HG02798 (cell line): ENCODE measurements around the gene PRTN3.
"Not testable (repeated sequence)": the region's sequence is repeated elsewhere in the genome, so short reads cannot be mapped to it uniquely, and the experiment has no call there.

Source experiments
- ATAC-seq: cut with Tn5 transposase; IDR thresholded peaks from one replicate; pipeline ENCODE4 v1.9.1; 2021; ENCODE audit warnings: mild to moderate bottlenecking; ENCODE audit not compliant: unreplicated experiment, poor library complexity

The PRTN3 gene

DNA sequence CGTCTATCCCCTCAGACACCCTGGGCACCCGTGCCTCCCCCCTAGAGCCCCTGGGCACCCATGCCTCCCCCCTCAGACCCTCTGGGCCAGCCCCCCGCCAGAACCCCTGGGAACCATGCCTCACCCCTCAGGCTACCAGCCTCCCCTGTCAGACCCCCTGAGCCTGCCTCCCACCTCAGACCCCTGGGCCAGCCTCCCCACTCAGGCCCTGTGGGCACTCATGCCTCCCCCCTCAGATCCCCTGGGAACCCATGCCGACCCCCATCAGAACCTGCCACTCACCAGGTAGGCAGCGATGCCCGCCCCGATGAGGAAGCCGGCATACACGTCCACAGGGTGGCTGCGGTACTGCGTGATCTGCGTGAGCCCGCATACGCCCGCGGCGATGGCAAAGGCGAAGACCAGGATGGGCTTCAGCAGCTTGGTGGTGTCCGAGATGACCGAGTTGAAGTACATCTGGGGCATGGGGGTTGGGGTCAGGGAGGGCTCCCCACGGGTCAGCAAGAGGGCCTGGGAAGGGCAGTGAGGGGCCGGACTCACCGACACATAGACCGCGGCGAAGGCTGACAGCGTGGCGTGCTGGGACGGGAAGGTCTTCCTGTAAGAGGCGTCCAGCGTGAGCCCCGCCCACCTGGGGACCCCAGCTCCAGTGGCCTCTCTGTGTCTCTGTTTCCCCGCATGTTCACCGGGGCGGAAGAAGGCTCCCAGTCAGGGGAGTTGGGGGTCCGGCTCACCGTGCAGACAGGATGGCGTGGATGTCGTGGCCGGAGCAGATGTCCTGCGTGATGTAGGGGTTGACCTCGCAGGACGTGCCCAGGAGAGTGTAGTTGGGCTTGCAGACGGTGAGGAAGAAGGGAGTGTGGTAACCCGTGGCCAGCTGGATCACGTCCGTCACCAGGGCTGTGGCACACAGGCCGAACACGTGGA is 26.4 kb upstream of the PRTN3 start:
- ATAC-seq = no peak

DNA sequence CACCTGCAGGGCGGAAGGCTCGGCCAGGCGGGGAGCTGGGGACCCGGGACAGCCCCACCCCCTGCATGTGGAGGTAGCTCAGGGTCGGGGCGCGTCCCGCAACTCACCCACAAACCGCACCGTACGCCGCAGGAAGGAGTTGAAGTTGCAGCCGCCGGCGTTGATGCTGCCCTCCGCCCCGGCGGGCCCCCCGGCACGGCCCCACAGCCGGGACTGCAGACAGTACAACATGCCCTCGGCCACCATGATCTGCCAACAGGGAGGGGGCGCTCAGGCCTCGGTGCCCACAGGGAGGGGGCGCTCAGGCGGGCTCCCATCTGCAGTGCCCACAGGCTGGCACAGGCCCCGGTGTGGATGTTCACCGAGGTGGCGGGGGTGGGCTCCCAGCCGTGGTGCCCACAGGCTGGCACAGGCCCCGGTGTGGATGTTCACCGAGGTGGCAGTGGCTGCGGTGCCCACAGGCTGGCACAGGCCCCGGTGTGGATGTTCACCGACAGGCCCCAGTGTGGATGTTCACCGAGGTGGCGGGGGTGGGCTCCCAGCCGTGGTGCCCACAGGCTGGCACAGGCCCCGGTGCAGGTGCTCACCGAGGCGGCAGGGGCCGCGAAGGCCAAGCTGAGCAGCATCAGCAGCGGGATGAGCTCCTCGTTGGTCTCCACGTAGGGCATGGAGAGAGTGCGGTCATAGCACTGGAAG is 25.6 kb upstream of the PRTN3 start:
- no peak for ATAC-seq

DNA sequence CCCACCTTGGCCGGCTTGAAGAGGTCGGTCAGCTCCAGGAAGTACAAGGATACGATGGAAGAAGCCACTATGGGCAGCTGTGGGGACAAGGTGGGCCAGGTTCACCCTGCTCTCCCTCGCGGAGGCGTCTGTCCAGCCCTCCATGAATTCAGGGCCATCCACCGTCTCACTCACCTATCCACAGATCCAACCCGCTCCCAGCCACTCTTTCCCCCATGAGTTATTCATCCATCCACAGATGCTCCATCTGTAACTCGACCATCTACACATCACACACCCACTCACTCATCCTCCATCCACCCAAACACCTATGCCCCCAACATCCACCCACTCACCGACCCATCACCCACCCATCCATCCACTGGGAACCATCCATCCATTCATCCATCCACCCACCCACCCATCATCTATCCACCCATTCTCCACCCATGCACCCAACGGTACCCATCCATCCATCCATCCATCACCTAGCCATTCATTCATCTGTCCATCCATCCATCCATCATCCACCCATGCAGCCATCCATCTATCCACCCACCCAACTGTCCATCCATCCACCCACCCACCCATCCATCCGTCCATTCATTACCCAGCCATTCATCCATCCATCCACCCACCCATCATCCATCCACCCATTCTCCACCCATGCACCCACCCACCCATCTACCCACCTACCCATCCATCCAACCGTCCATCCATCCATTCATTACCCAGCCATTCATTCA is 24.9 kb upstream of the PRTN3 start:
- ATAC-seq = no peak

DNA sequence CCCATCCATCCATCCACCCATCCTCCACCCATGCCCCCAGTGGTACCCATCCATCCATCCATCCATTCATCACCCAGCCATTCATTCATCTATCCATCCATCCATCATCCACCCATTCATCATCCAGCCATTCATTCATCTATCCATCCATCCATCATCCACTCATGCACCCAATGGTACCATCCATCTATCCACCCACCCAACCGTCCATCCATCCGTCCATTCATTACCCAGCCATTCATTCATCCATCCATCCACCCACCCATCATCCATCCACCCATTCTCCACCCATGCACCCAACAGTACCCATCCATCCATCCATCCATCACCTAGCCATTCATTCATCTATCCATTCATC is 24.3 kb upstream of the PRTN3 start:
- no peak for ATAC-seq

DNA sequence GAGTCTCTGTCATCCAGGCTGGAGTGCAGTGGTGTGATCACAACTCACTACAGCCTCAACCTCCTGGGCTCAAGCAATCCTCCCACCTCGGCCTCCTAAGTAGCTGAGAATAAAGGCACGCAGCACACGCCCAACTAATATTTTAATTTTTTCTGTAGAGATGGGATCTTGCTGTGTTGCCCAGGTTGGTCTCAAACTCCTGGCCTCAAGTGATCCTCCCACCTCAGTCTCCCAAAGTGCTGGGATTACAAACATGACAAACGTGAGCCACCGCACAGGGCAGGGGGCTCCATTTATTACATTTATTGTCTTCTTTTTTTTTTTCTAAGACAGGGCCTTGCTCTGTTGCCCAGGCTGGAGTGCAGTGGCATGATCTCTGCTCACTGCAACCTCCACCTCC is 20.6 kb upstream of the PRTN3 start:
- not testable (repeated sequence) for ATAC-seq

DNA sequence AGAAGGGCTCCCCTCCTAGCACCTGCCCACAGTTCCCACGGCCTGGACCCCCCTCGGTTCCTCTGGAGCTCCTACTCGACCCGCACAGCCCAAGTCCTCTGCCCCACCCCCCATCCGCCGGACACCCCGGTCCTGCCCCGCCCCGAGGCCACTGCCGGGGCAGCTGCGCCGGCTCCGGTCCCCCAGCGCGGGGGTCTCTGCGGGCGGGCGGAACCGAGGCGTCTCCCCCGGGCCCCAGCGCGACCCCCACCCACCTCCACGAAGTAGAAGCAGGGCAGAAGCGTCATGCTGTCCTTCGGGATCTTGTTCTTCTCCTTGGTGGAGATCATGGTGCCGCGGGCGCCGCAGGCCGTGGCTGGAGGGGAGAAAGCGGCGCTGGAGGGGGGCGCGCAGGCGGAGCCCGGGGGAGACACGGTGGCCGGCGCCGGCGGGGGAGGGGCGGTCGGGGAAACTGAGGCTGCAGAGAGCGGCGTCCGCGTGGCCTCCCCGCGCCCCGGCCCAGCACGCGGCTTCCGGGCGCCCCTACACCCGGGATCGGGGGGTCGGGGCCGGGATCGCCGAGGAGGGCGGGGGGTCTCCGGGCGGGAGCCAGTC is 19.5 kb upstream of the PRTN3 start:
- ATAC-seq = no peak

DNA sequence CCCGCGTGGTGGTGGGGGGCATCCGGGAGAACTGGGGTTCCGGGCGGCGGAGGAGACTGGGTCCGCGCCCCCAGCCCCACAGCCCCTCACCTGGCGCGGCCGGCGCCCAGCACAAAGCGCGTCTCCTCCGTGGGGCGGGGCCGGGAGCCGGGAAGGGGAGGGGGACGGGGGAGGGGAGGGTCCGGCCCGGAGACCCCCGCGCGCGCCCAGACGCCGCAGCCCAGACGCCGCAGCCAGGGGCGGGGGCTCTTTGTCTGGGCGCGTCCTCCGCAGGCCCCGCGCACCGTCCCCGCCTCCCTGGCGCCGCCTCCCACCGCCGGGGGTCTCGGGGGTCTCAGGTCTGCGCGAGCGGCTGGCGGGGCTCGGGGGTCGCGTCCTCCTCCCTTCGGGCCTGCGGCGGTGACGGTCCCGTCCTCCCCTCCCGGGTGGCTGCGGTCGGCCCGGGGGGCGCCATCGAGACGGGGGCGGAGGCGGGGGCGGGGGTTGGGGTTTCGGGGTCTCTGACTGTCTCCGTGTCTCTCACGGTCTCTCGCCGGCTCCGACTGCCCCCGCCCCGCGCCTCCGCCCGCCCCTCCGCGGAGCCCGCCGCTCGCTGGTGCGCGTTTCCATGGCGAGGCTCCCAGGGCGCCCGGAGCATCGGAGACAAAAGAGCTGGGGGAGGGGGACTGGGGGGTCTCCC is 18.8 kb upstream of the PRTN3 start, which contains the start of gene PLPPR3:
TSS of gene PLPPR3 (minus strand) at position 131 of the 679 bp plus-strand sequence. CDS start 396 bp downstream, outside the sequence.
- ATAC-seq = no peak

DNA sequence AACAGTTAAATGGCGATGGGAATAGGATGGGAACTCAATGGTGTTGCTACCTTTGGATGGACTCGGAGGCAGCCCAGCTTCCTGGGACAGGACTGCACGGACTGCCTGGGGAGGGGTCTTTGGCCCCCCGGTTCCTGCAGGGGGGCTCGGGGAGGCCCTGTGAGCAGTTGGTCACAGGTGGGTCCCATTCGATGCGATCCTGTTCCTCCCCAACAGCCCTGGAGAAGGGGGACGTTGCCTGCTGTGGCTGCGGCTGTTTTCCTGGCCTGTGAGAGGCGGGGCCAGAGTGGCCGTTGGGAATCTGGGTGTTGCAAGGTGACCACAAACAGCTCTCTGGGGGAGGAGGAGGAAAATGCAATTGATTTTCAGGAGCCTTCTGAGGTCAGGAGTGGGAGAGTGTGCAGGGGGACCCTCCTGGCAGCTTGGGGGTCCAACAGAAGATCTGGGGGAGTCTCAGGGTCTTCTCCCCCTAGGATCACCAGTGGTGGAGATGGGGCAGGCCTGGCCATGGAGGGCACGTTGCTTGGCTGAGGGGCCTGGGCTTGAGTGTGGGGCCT is 17.2 kb upstream of the PRTN3 start:
- no peak for ATAC-seq

DNA sequence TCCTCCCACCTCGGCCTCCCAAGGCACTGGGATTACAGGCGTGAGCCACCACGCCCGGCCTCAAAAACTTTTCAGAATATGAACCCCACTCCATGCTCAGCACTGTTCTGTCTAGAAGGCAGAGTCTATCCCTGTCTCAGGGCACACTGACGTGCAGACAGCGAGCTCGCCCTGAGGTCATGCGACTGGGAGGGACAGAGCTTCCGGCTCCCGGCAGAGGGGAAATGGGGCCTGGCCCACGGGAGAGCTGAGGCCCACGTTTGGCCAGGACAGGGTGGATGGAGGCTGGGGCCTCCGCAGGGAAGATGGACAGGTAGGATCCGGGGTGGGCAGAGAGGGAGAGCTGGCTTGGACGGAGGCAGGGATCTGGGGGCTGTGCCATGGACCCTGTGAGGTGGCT is 15.9 kb upstream of the PRTN3 start:
- ATAC-seq = no peak

DNA sequence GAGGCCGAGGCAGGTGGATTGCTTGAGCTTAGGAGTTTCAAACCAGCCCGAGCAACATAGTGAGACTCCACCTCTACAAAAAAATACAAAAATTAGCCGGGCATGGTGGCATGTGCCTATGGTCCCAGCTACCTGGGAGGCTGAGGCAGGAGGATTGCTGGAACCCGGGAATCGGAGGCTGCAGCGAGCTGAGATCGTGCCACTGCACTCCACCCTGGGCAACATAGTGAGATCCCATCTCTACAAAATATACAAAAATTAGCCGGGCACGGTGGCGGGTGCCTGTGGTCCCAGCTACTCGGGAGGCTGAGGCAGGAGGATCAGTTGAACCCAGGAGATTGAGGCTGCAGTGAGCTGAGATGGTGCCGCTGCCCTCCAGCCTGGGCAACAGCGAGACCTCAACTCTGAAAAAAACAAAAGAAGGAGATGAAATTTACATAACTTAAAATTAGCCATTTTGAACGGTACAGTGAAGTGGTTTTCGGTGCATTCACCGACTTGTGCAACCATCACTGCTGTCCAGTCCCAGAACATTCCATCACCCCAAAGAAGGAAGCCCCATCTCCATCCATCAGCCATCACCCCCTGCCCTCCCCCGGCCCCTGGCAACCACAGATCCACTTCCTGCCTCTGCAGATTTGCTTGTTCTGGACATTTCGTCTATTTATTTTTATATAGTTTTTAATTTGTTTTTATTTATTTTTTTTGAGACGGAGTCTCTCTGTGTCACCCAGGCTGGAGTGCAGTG is 14.7 kb upstream of the PRTN3 start:
- ATAC-seq = no peak

DNA sequence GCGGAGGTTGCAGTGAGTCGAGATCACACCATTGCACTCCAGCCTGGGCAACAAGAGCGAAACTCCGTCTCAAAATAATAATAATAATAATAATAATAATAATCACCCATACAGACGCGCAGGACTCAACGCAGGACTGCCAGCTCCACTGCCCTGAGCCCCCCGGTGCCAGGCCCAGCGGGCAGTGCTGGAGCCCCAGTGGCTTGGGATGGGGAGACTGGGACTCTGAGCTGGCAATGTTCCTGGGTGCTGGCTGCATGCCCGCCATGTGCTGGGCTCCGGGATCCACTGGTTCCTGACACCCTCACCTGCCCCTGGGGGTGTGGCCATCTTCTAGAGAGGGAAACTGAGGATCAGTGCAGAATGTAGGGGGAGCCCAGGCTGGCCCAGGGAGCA is 13.5 kb upstream of the PRTN3 start:
- no peak for ATAC-seq

DNA sequence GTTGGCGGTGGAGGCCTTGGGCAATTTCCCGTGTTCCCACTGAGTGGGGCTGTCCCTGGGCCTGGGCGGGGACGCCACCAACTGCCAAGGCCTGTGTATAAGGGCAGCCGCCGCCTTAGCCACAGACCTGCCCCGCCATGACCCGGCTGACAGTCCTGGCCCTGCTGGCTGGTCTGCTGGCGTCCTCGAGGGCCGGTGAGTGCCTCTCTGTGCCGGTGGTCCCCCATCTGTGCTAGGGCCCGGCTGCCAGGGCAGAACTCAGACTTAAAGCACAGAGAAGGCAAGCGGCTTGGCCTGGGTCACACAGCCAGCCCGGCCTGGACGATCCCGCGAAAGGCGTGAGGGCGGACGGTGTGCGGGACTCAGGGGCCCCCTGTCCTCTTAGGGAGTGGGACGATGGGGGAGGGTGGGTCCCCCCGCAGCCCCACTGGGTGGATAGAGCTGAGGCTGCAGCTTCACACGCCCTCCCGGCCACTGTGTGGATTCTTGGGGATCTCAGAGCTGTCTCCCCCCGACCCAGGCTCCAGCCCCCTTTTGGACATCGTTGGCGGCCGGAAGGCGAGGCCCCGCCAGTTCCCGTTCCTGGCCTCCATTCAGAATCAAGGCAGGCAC is 13.0 kb upstream of the PRTN3 start, which contains the start of gene AZU1:
TSS of gene AZU1 (plus strand) at position 128 of the 612 bp plus-strand sequence. CDS start at position 138, 10 bp downstream.
- no peak for ATAC-seq

DNA sequence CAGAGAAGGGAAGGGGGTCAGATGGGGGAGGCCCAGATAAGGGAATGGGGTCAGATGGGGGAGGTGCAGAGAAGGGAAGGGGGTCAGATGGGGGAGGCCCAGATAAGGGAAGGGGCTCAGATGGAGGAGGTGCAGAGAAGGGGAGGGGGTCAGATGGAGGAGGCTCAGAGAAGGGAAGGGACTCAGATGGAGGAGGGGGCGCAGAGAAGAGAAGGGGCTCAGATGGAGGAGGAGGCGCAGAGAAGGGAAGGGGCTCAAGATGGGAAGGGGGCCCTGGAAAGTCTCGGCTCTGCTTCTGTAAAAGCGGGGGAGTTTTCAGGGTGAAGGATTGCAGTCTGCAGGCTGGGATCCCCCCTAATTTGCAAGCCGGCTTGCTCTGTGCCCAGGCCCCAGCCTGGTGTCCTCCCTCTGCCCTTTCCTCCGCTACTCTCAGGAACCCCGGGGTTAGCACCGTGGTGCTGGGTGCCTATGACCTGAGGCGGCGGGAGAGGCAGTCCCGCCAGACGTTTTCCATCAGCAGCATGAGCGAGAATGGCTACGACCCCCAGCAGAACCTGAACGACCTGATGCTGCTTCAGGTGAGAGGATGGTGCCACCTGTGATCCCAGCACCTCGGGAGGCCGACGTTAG is 11.6 kb upstream of the PRTN3 start:
- no peak for ATAC-seq

DNA sequence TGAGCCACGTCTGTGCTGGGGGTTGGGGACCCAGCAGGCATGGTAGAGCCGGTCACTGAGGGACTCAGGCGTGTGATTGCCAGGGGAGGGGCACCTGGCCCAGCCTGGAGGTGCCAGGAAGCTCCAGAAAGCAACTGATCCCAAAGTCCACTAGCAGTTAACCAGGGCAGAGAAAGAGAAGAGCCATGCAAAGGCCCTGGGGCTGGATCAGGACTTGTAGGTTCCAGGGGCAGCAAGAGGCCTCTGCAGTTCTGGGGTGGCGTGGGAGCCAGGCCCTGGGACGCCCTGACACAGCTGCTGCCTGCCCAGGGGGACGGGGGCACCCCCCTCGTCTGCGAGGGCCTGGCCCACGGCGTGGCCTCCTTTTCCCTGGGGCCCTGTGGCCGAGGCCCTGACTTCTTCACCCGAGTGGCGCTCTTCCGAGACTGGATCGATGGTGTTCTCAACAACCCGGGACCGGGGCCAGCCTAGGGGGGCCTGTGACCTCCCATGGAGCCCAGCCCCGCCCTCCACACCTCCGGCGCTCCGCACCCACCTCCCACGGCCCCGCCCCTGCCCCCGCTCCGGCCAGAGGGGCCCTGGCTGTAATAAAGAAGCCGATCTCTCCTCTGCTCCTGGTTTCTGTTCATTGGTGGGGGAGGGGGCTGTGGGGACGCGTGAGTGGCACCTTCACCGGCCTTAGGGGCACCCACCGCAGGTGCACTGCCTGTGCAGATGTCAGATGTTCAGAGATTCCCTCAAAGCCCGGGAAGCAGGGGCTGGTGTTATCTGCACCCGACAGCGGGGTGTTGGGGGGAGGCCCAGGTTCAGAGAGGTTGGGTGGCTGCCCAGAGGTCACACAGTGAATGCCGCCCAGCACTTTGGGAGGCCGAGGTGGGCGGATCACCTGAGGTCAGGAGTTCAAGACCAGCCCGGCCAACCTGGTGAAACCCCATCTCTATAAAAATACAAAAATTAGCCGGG is 9.1 kb upstream of the PRTN3 start:
- no peak for ATAC-seq

DNA sequence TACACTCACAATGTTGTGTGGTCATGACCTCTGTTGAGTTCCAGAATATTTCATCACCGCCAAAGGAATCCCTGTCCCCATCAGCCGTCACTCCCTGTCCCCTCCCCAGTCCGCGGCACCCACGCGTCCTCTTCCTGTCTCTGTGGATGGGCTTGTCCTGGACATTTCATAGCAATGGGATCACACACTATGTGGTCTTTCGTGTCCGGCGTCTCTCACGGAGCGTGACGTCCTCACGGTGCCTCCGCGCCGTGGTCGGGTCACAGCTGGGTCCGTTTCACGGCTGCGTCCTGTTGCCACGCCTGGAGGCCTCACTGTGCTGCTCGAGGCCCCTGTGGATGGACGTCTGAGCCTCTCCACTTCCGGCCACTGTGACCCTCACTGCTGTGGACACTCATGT is 6.6 kb upstream of the PRTN3 start:
- no peak for ATAC-seq

DNA sequence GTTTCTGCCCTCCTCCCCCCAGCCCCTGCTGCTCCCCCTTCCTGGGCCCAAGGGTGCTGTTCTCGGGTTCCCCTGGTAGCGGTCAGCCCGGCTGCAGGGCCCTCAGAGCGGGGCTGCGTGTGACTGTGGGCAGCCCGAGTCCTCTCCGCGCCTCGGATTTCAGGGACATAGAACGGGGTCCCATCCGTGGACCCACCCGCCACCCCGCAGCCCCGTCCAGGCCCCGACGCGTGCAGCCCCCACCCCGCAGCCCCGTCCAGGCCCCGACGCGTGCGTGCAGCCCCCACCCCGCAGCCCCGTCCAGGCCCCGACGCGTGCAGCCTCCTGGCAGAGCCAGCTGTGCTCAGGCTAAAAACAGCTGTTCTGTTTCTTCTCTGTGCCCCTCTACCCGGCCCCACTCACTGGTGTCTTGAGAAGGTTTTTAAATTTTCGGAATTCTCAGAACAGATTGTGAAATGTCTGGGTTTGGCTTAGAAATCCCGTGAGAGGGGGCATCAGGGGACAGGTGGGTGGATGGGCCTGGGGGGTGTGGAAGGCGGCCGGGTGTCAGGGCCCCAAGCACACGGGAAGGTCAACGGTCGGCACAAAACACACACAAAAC is 5.5 kb upstream of the PRTN3 start:
- no peak for ATAC-seq

DNA sequence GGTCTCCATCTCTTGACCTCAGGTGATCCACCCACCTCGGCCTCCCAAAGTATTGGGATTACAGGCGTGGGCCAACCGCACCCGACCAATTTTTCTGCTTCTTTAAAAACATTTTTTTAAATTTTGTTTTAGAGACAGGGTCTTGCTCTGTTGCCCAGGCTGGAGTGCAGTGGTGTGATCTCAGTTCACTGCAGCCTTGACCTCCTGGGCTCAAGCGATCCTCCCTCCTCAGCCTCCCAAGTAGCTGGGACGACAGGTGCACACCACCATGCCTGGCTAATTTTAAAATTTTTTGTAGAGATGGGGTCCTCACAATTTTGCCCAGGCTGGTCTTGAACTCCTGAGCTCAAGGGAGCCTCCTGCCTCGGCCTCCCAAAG is 2.0 kb downstream of the PRTN3 start:
- not testable (repeated sequence) for ATAC-seq
